ENCODE measurements around the gene ACSF2. TPM values are rescaled to one million over a fixed set of nuclear protein-coding genes. Genes with fewer than 3 reads are reported as not detected.

ACSF2 gene
- total and polyA plus RNA-seq, 2 of the 13 experiments (the other 11 are each of a cell fraction or from before 2014, with no cell fraction given): 87.3 to 109 TPM

GRCh38 chr17:50426814-50427787 is 1.1 kb downstream of the ACSF2 start (continued):
- TF ChIP-seq EP300 (IDR thresholded peaks at IDR 0.05; ENCODE audit: low read depth in 2 of 2, low read length in 2 of 2): no peak
- peak; percentile 37; the same call in 1 of the 2 replicates for TF ChIP-seq EP300 (CRISPR knock-in tag; IDR thresholded peaks at IDR 0.05; ENCODE audit: borderline replicate concordance)
- 0 out of 2 replicates have a peak, but pooled peaks have one; percentile 12 for TF ChIP-seq ZNF121 (CRISPR knock-in tag; IDR thresholded peaks at IDR 0.05)
- TF ChIP-seq, protein P1, sequence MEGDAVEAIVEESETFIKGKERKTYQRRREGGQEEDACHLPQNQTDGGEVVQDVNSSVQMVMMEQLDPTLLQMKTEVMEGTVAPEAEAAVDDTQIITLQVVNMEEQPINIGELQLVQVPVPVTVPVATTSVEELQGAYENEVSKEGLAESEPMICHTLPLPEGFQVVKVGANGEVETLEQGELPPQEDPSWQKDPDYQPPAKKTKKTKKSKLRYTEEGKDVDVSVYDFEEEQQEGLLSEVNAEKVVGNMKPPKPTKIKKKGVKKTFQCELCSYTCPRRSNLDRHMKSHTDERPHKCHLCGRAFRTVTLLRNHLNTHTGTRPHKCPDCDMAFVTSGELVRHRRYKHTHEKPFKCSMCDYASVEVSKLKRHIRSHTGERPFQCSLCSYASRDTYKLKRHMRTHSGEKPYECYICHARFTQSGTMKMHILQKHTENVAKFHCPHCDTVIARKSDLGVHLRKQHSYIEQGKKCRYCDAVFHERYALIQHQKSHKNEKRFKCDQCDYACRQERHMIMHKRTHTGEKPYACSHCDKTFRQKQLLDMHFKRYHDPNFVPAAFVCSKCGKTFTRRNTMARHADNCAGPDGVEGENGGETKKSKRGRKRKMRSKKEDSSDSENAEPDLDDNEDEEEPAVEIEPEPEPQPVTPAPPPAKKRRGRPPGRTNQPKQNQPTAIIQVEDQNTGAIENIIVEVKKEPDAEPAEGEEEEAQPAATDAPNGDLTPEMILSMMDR (CRISPR knock-in tag; IDR thresholded peaks at IDR 0.05): peak; percentile 84
- no peak for TF ChIP-seq HMGA1 (CRISPR knock-in tag; conservative IDR thresholded peaks at IDR 0.05)
- no peak for TF ChIP-seq ZFP36L2 (CRISPR knock-in tag; IDR thresholded peaks at IDR 0.05)
- peak; percentile 35; the same call in 1 of the 2 replicates for TF ChIP-seq THAP9 (CRISPR knock-in tag; IDR thresholded peaks at IDR 0.05; ENCODE audit: borderline replicate concordance)
- no peak for TF ChIP-seq DPF2 (CRISPR knock-in tag; IDR thresholded peaks at IDR 0.05; ENCODE audit: borderline replicate concordance, low read depth)
- TF ChIP-seq ZNF577 (CRISPR knock-in tag; IDR thresholded peaks at IDR 0.05; ENCODE audit: borderline replicate concordance, low read depth): no peak
- TF ChIP-seq ZFP91 (CRISPR knock-in tag; IDR thresholded peaks at IDR 0.05; ENCODE audit: borderline replicate concordance): peak; percentile 45; the same call in 1 of the 2 replicates
- TF ChIP-seq ARHGAP35 (CRISPR knock-in tag; IDR thresholded peaks at IDR 0.05; ENCODE audit: borderline replicate concordance): 0 out of 2 replicates have a peak, but pooled peaks have one; percentile 24
- TF ChIP-seq ZEB1 (IDR thresholded peaks at IDR 0.05; ENCODE audit: insufficient replicate concordance, low read depth): peak; percentile 35
- TF ChIP-seq PHF8 (CRISPR knock-in tag; IDR thresholded peaks at IDR 0.05): peak; percentile 48
- peak; percentile 67 for TF ChIP-seq SALL1 (CRISPR knock-in tag; IDR thresholded peaks at IDR 0.05)
- no peak for TF ChIP-seq SP2 (CRISPR knock-in tag; IDR thresholded peaks at IDR 0.05)
- no peak for TF ChIP-seq PITX1 (CRISPR knock-in tag; IDR thresholded peaks at IDR 0.05)
- no peak for TF ChIP-seq NRL (CRISPR knock-in tag; IDR thresholded peaks at IDR 0.05; ENCODE audit: borderline replicate concordance)
- TF ChIP-seq ZNF10 (CRISPR knock-in tag; IDR thresholded peaks at IDR 0.05; ENCODE audit: borderline replicate concordance, low read depth): no peak
- TF ChIP-seq NR2F6 (IDR thresholded peaks at IDR 0.05): peak; percentile 42; the same call in 1 of the 2 replicates
- peak; percentile 33; the same call in 1 of the 2 replicates for TF ChIP-seq NR2F6 (CRISPR knock-in tag; IDR thresholded peaks at IDR 0.05)
- TF ChIP-seq ZNF225 (CRISPR knock-in tag; IDR thresholded peaks at IDR 0.05): no peak
- TF ChIP-seq TEAD3 (CRISPR knock-in tag; optimal IDR thresholded peaks at IDR 0.05; ENCODE audit: borderline replicate concordance): peak; percentile 17
- TF ChIP-seq, protein P2, sequence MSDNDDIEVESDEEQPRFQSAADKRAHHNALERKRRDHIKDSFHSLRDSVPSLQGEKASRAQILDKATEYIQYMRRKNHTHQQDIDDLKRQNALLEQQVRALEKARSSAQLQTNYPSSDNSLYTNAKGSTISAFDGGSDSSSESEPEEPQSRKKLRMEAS (IDR thresholded peaks at IDR 0.05): no peak

Measured in HepG2 (cell line).